ENCODE results near the gene LYST.

DNA sequence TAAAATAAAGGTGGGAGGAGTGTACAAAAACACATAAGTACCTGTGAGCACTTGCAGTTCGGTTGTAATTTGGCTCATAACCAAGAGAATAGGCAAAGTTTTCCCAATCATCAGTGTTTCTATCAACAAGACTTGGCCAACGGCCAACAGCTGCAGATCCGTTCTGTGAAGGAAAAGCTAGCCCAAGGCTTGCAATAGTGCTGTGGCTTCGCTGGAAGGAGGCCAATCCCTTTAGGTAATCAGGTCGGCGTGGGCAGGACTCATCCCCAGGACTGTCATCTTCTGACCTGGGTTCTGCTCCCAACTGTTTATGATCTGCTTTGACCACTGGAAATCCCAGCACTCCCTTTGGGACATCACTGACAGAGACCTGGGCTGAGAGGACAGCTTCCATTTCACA lies 107.8 kb downstream of the LYST start:
- TF ChIP-seq, protein P1, sequence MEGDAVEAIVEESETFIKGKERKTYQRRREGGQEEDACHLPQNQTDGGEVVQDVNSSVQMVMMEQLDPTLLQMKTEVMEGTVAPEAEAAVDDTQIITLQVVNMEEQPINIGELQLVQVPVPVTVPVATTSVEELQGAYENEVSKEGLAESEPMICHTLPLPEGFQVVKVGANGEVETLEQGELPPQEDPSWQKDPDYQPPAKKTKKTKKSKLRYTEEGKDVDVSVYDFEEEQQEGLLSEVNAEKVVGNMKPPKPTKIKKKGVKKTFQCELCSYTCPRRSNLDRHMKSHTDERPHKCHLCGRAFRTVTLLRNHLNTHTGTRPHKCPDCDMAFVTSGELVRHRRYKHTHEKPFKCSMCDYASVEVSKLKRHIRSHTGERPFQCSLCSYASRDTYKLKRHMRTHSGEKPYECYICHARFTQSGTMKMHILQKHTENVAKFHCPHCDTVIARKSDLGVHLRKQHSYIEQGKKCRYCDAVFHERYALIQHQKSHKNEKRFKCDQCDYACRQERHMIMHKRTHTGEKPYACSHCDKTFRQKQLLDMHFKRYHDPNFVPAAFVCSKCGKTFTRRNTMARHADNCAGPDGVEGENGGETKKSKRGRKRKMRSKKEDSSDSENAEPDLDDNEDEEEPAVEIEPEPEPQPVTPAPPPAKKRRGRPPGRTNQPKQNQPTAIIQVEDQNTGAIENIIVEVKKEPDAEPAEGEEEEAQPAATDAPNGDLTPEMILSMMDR (IDR thresholded peaks at IDR 0.05; ENCODE audit: insufficient read depth, low read length, poor library complexity, severe bottlenecking) = no peak
- no peak for TF ChIP-seq EZH2phosphoT487 (conservative IDR thresholded peaks at IDR 0.05; ENCODE audit: low read length)
